ENCODE measurements around the gene TOP2A. TPM values are rescaled to one million over a fixed set of nuclear protein-coding genes. Genes with fewer than 3 reads are reported as not detected.

Gene TOP2A
- total and polyA plus RNA-seq, 7 donors, result 0.14 to 0.84 (median 0.32) TPM; not detected in 1

- no peak for TF ChIP-seq CTCF (IDR thresholded peaks at IDR 0.05)
- H3K27ac ChIP-seq, result no peak overlapping the region
- H3K9me3 ChIP-seq, result no peaks in the 10 kb centered on the region
- no peaks in the 10 kb centered on the region for H3K36me3 ChIP-seq (ENCODE audit: insufficient read depth in 1 of 2, low read depth in 1 of 2)
- 71 to 76% (median 72%) methylated on average over 17 of the region's 17 CpGs for WGBS, 3 donors
- peaks cover 0 to 3% (median 0%) of the 10 kb centered on the region in 3 donors for H3K27me3 ChIP-seq (ENCODE audit: insufficient read depth in 3 of 3, low read length in 2 of 3)
- DNase-seq, result no peak
- H3K4me3 ChIP-seq, result no peak overlapping the region
- ATAC-seq, result no peak
- H3K4me1 ChIP-seq, result peaks cover 4% of the 10 kb centered on the region
- intact Hi-C loops (cut with DNase I), result no loop called here
These were observed 50.7 kb downstream of the TOP2A start for GRCh38 chr17:40366861-40367518.

- ATAC-seq, result no peak
- Histone ChIP-seq H3K27ac (no peak overlapping the region), H3K4me3 (no peak overlapping the region), H3K4me1 (peaks cover 4% of the 10 kb centered on the region), H3K36me3 (ENCODE audit: insufficient read depth in 1 of 2, low read depth in 1 of 2) (no peaks in the 10 kb centered on the region), H3K9me3 (no peaks in the 10 kb centered on the region), H3K27me3 (ENCODE audit: insufficient read depth in 3 of 3, low read length in 2 of 3) (peaks cover 0 to 3% (median 0%) of the 10 kb centered on the region in 3 donors)
- DNase-seq, result no peak
- intact Hi-C loops (cut with DNase I), result no loop called here
- TF ChIP-seq CTCF (IDR thresholded peaks at IDR 0.05), result no peak
- 94 to 95% (median 95%) methylated on average over 18 of the region's 18 CpGs for WGBS, 3 donors
These were observed 51.4 kb downstream of the TOP2A start for GRCh38 chr17:40366076-40366860.

GRCh38 chr17:40364906-40365305, 52.8 kb downstream of the TOP2A start:
- peak overlapping the region; percentile 69 for H3K4me3 ChIP-seq
- H3K27me3 ChIP-seq (ENCODE audit: insufficient read depth in 3 of 3, low read length in 2 of 3), result peaks cover 0 to 3% (median 0%) of the 10 kb centered on the region in 3 donors
- H3K4me1 ChIP-seq, result peaks cover 4% of the 10 kb centered on the region
- WGBS, 3 donors, result 73 to 79% (median 76%) methylated on average over 9 of the region's 9 CpGs
- intact Hi-C loops (cut with DNase I), result loop anchor here in 1 of 2 donors (5.0 kb wide), 2 partner anchors 47 to 197 kb away; no protein-coding TSS in a partner anchor
- no peak overlapping the region for H3K27ac ChIP-seq
- DNase-seq (no peak), ATAC-seq (no peak)
- H3K9me3 ChIP-seq, result no peaks in the 10 kb centered on the region
- no peaks in the 10 kb centered on the region for H3K36me3 ChIP-seq (ENCODE audit: insufficient read depth in 1 of 2, low read depth in 1 of 2)
- no peak for TF ChIP-seq CTCF (IDR thresholded peaks at IDR 0.05)

- Histone ChIP-seq H3K27ac (no peak within 1 kb of the TSS), H3K9me3 (no peaks in the 10 kb centered on the region), H3K4me1 (peaks cover 4% of the 10 kb centered on the region), H3K4me3 (peak within 1 kb of the TSS; percentile 69), H3K27me3 (ENCODE audit: insufficient read depth in 3 of 3, low read length in 2 of 3) (peaks cover 0 to 3% (median 0%) of the 10 kb centered on the region in 3 donors), H3K36me3 (ENCODE audit: insufficient read depth in 1 of 2, low read depth in 1 of 2) (no peaks in the 10 kb centered on the region)
- 51 to 52% (median 51%) methylated on average over 22 of the region's 22 CpGs for WGBS, 3 donors
- intact Hi-C loops (cut with DNase I), result loop anchor here in 1 of 2 donors (5.0 kb wide), 2 partner anchors 48 to 198 kb away; no protein-coding TSS in a partner anchor
- DNase-seq (no peak), ATAC-seq (no peak)
- no peak for TF ChIP-seq CTCF (IDR thresholded peaks at IDR 0.05)
These were observed 53.4 kb downstream of the TOP2A start, which contains the start of gene GJD3 for GRCh38 chr17:40364121-40364861. GJD3 (minus strand) TSS chr17:40364737; CDS start chr17:40363815, 922 bp downstream.
